GM12872 (cell line): ENCODE data around the gene OSBPL9.

Experiments
- TF ChIP-seq, protein P1 (sequence below): IDR thresholded peaks from 3 replicates; pipeline ENCODE4 v1.5.1; 2011; ENCODE audit warnings: low read depth, mild to moderate bottlenecking, low read length, moderate library complexity; ENCODE audit not compliant: insufficient read depth

Gene OSBPL9

DNA sequence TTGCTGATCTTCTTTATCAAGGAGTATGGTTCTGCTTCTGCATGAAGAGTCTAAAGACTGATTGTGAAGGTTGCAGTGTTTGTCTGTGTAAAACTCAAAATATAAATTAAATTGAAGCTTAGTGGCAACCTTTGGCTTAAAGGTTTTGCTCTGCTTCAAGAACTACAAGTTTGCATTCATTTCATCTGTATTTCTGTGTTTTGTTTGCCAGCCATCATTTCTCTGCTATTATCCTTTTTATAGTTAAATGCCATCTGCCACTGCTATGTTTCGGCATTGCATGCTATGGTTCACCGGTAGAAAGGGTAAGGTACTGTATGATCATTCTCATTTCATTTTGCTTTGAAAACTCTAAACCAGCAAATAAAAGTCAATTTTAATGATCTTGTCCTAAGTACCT, 52.9 kb downstream of the OSBPL9 start:
- TF ChIP-seq, protein P1, sequence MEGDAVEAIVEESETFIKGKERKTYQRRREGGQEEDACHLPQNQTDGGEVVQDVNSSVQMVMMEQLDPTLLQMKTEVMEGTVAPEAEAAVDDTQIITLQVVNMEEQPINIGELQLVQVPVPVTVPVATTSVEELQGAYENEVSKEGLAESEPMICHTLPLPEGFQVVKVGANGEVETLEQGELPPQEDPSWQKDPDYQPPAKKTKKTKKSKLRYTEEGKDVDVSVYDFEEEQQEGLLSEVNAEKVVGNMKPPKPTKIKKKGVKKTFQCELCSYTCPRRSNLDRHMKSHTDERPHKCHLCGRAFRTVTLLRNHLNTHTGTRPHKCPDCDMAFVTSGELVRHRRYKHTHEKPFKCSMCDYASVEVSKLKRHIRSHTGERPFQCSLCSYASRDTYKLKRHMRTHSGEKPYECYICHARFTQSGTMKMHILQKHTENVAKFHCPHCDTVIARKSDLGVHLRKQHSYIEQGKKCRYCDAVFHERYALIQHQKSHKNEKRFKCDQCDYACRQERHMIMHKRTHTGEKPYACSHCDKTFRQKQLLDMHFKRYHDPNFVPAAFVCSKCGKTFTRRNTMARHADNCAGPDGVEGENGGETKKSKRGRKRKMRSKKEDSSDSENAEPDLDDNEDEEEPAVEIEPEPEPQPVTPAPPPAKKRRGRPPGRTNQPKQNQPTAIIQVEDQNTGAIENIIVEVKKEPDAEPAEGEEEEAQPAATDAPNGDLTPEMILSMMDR, result no peak

DNA sequence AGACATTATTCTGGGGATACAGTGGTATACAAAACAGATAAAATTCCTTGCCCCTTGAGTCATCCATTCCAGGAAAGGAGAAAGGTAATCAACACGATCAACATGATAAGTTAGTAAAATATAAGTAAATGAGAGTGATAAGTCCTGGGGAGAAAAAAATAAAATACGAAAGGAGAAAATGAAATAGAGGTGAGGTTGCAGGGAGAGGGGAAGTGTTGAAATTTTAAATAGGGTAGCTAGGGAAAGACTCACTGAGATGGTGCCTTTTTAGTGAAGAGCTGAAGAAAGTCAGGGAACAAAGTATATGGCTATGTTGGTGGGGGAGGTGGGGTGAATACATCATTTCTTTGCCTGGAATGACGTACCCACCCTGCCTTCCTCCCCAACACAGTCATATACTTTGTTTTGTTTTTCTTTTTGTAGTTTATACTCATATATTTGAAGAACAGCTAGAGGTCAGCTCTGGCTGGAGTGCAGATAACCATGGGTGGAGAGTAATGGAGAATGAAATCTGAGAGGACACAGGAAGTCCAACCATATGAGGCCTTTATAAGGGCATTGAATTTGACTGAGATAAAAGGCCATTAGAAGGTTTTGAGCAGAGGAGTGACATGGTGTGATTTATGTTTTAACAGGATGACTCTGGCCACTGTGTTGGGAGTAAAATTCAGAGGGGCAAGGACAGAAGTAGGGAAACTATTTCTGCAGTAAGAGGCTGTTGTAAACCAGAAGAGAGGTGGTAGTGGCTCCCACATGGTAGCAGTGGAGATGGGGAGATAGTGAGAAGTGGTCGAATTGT, 54.8 kb downstream of the OSBPL9 start:
- TF ChIP-seq, protein P1, result no peak

DNA sequence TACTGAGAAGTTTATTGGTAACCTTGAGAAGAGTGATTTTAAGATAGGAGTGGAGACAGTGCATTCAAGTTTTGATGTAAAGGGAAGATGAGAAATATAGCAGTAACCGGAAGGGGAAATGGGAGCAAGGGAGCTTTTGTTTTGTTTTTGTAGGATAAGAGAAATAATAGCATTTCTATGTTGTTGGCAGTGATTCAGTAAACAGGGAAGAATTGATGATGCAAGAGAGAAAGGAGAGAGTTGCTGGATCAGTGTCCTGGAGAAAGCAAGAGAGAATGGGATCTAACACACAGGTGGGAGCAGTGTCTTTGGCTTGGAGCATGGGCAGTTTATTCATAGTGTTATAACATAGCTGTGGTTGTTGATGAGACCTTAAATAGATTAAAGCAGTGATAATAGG, 56.4 kb downstream of the OSBPL9 start:
- TF ChIP-seq, protein P1, result no peak

DNA sequence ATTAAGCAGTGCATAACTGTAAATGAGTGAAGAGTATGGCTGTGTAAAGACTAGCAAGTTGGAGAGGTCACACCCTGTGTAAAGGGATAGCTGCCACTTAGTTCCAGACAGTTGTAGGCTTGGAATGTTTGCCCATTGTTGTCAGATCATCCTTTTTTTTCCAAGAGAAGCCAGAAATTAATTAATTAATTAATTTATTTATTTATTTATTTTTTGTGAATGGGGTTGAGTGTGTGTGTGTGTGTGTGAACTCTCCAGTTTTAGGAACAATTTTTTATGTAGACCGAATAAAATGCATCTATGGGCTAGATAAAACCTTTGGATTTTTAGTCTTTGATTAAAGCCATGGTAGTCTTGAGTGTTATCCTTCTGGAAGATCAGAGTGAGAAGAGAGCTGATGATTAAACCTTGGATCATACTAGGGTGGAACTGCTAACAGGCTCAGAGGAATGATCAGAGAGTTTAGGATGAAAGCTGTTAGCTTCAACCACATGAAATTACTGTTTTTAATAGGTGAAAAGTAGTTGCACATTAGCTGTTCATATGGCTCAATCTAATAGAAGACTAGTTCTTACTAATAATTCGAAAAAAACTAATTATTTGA, 58.4 kb downstream of the OSBPL9 start:
- TF ChIP-seq, protein P1, result no peak

DNA sequence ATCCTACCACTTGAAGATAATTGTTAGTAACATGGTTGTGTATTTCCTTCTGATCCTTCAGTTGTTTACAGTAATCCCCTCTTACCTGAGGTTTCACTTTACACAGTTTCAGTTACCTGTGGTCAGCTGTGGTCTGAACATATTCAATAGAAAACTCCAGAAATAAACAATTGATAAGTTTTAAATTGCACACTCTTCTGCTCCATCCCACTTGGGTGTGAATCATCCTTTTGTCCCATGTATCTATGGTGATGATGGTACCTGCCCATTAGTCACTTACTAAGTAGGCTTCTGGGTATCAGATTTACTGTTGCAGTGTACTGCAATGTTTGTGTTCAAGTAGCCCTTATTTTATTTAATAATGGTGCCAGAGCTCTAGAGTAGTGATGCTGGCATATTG, 62.5 kb downstream of the OSBPL9 start:
- TF ChIP-seq, protein P1, result no peak

DNA sequence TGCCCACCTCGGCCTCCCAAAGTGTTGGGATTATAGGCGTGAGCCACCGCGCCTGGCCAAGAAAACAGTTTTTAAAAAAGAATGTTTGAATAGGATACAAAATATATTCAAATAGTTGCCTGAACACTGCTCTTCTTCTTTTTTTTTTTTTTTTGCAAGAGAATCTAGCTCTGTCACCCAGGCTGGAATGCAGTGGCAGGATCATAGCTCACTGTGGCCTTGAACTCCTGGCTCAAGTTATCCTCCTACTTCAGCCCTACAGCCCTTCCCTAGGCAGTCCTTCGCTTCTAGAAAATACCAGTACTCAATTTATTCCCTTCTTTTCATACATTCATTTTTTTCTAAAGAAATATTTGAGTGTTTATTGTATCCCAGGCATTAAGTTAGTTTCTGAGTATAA, 67.9 kb downstream of the OSBPL9 start:
- TF ChIP-seq, protein P1, result no peak

DNA sequence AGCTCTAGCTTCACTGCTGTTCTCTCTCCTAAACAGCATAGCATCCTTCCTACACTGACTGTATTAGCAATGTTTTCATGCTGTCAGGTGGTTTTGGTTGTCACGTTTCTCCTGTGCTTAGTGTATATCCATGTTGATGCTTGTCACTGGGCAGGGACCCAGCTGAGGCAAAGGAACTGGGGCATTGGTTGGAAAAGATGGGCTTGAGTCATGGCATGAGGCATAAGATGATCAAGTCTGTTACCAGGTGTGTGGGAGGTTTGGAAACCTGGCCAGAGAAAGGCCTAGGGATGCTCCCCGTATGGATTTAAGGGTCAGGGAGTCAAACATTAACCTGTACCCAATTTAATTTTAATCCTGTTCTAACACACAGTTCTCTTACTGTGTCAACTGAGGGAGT, 69.6 kb downstream of the OSBPL9 start:
- TF ChIP-seq, protein P1, result no peak
